NCI-H2196 treated with DMSO at 0.1 percent for 48 hours (cell line): ENCODE results near the gene NDE1.
"Not testable (repeated sequence)": the region's sequence is repeated elsewhere in the genome, so short reads cannot be mapped to it uniquely, and the experiment has no call there.

Source experiments
- DNase-seq: peaks from one replicate; lab custom pipeline; 2025; ENCODE audit not compliant: unreplicated experiment; lab: John Stamatoyannopoulos, UW

The NDE1 gene

DNA sequence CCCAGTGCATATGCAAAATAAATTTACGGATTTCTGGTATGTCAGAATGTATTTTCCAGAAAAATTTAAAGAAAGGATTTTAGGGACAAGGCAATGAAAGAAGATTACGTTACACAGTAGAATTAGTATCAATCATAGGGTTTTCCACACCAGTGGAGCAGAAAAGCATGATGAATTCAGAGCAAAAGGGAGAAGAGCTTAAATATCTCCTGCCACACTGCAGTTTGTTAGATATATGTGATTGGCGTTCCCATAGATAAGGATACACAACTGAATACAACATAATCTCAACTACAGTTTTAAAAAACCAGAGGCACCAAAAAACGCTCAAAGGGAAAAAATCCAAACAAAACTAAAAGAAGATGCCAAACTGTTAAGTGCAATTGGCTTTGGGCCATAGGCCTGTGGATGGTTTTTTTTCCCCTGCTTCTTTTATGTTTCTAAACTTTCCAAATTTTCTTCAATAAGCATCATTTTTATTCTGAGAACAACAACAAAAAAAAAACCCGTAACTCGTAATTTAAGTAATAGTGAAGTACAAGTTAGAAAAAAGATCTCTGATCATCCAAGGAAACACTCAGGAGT, 29.3 kb upstream of the NDE1 start:
- no peak for DNase-seq

GRCh38 chr16:15621456-15621855, 28.6 kb upstream of the NDE1 start:
- DNase-seq, result no peak

GRCh38 chr16:15621889-15622288, 28.2 kb upstream of the NDE1 start:
- DNase-seq, result no peak

GRCh38 chr16:15631730-15632409, 18.2 kb upstream of the NDE1 start:
- DNase-seq, result no peak

GRCh38 chr16:15635926-15636325, 14.1 kb upstream of the NDE1 start:
- no peak for DNase-seq

DNA sequence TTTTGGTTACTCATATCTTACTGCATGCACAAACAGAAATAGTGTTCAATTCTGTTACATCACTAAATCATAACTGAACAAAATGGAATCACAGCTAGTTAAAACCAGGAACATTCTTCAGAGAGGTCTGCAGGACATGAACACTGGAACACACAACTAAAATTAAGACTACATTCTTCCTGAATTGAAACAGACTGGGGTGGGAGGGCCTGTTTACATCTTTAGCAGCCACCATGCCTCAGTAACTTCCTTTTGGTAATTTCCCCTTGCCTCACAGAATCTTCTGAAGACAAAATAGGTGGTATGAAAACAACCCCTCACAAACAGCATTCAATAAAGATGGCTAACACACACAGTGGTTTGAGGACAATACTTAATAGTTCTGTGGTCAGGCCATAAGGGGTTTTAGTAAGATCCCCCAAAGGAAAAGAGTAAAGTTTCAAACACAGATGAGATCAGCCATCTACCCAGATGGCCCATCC, 13.6 kb upstream of the NDE1 start:
- DNase-seq, result no peak

DNA sequence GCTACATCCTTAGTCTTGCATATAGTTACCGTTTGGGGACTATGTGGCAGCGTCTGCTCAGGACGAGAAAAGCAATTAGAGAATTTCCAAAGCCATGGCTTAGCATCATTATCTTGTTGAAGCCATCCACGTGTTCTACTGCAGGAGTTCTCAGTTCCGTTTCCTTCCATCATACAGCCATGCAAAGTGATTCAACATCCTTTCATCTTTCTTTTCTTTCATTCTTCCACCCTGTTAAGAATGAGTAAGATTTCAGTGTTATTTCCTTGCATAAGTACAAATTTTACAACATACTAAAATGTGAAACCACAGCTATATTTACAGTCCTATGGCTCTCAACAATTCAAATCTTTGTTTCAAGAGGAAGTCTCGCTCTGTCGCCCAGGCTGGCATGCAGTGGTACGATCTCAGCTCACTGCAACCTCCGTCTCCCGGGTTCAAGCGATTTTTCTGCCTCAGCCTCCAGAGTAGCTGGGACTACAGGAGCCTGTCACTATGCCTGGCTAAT, 10.9 kb upstream of the NDE1 start:
- no peak for DNase-seq

GRCh38 chr16:15640966-15641365, 9.1 kb upstream of the NDE1 start:
- no peak for DNase-seq

DNA sequence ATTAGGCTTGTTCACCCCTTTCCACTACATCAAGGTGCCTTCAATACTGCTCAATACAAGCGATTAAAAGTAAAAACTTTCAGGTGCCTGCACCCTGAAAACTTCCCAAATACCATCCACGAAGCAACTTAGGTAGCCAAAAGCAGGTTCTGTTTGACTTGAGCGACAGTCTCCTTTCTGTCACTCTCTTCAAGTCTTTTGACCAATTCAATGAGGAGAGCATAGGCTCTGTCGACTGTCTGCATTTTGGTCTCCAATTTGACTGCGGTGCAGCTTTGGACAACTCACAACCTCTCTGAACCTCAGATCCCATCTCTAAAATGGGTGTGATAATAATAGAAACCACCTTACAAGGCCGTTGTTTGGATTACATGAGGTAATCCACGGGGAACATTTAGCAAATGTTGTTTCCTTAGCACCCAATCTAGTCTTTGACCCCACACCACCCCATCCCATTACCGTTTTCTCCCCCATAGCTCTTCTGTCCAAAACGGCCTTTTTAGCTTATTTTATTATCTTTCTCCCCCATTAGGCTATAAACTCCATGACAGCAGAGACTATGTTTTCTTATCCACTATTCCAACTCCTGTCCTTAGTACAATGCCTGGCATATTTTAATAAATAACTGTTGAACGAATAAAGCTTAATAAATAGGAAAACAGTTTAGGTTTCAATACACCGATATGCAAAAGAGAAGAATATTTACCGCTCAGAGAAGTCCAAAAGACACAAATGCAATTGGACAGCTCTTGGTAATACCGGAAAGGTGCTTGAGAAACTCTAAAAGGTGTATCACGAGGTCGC, 8.1 kb upstream of the NDE1 start:
- no peak for DNase-seq

GRCh38 chr16:15642557-15643047, 7.4 kb upstream of the NDE1 start:
- DNase-seq, result peak; percentile 66

DNA sequence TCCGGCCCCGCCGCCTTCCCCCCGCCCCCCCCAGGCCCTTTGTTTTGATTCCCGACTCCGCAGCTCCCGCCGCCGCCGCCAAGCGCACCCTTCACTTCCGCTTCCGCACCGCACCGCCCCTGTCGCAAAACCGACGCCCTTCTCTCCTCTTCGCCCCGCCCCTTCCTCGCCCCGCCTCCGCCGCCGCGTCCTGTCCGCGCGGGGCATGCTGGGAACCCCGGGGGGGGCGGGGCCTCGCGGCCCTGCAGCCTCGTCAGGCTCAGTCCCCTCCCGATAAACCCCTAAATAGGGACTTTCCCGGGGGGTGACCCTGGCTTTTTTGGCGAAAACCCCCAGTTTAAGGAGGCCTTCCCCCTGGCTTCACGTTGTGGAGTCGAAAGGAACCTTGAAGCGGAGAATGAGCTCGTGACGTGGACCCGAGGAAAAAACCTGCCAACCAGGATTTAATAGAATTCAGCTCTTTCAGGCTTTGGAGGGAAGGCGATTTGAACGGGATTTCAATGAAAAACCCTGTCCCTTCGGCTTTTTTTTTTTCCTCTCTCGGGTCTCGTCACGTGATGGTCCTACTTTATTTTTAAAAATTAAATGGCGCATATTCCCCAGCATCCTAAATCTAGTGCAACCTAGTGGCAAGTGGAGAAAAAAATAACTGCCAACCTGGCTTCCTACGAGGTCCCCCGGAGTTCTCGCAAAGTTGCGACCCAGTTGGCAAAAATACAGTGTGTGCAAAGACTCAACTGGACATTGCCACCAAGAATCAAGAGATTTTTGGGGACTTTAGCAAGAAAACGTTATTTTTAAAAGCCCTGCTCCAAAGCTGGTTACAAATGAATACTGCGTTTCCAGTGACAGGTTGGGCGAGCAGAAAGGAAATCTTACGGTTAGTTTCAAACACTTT, 6.7 kb upstream of the NDE1 start, which contains the start of gene MARF1:
Gene MARF1, minus strand, starts transcription at position 107 of the 898 bp plus-strand sequence. CDS start 3,921 bp downstream, outside the sequence.
- peak; percentile 86 for DNase-seq

- no peak for DNase-seq
Observed at GRCh38 chr16:15643946-15644250, 6.1 kb upstream of the NDE1 start.

DNA sequence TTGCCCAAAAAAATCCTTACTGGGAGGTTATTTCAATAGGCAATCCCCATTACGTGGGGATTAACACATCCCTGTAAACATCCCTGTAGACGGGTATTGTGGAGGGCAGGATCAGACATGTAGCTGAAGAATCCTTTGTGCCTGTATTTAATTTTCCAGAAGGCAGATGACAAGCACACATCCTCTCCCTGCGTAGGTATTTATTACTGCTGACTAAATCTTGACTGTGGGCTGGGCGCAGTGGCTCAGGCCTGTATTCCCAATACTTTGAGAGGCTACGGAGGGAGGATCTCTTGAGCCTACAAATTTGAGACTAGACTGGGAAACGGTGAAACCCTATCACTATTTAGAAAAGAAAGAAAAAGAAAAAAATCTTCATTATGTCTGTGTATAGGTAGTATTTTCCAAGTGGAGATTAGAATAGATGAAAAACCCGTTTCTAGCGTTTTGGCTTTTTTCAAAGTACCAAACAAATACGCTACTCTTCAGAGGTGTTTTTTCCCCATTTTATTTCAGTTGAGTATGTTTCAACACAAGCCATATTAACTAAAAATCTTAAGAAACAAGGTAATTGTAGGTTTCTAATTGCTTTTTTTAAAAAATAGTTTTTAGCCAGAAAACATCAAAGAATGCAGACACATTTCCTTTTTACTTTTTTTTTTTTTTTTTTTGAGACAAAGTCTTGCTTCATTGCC, 5.6 kb upstream of the NDE1 start:
- peak; percentile 63 for DNase-seq

- DNase-seq, result peak; percentile 12
Observed at GRCh38 chr16:15644962-15645465, 5.0 kb upstream of the NDE1 start.

DNA sequence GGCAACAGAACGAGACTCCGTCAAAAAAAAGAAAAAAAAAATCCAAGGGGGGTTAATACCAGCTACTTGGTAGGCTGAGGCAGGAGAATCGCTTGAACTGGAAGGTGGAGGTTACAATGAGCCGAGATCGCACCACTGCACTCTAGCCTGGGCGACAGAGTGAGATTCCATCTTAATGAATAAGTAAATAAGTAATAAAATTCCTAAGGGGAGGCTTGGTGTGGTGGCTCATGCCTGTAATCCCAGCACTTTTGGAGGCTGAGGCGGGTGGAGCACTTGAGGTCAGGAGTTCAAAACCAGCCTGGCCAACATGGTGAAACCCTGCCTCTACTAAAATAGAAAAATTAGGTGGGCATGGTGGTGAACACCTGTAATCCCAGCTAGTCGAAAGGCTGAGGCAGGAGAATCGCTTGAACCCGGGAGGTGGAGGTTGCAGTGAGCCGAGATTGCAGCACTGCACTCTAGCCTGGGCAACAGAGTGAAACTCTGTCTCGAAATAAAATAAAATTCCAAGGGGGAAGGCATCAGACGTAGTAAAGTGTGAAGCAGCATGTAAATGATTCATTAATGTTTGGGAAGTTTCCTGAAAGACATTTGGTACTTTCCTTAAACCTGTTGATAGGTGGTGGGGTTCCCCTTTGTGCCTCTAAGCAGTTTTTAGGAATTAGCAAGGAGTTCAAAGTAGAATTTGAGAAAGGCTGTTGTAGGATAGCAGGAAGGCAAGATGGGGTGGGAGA, 3.3 kb upstream of the NDE1 start:
- not testable (repeated sequence) for DNase-seq

GRCh38 chr16:15647294-15648014, 2.6 kb upstream of the NDE1 start:
- no peak for DNase-seq

DNA sequence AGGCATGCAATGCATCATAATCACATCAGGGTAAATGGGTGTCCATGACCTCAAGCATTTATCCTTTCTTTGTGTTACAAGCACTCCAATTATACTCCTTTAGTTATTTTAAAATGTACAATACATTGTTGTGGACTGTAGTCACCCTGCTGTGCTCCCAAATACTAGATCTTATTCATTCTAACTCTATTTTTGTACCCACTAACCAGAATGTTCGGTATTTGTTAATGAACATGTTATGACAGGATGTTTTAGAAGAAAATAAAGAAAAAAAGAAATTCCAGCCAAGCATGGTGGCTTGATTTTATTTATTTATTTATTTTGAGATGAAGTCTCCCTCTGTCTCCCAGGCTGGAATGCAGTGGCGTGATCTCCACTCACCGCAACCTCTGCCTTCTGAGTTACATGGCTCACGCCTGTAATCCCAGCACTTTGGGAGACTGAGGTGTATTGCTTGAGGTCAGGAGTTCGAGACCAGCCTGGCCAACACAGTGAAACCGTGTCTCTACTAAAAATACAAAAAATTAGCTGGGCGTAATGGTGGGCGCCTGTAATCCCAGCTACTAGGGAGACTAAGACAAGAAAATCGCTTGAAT, 1.8 kb upstream of the NDE1 start:
- DNase-seq, result no peak

DNA sequence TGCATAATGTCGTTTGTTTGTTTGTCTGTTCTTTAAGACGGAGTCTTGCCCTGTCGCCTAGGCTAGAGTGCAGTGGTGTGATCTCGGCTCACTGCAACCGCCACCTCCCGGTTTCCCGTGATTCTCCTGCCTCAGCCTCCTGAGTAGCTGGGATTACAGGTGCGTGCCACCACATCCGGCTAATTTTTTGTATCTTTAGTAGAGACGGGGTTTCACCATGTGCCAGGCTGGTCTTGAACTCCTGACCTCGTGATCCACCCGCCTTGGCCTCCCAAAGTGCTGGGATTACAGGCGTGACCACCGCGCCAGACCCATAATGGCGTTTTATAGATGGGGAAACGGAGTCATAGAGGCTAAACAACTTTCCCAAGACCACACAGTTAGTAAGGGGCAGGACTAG, 734 bp upstream of the NDE1 start:
- DNase-seq, result not testable (repeated sequence)
